OCI-M2 (cell line): ENCODE data around the gene SLC22A17.

Experiments
- DNase-seq: peaks from one replicate; lab custom pipeline; 2025; ENCODE audit not compliant: unreplicated experiment; lab: John Stamatoyannopoulos, UW

The SLC22A17 gene

DNA sequence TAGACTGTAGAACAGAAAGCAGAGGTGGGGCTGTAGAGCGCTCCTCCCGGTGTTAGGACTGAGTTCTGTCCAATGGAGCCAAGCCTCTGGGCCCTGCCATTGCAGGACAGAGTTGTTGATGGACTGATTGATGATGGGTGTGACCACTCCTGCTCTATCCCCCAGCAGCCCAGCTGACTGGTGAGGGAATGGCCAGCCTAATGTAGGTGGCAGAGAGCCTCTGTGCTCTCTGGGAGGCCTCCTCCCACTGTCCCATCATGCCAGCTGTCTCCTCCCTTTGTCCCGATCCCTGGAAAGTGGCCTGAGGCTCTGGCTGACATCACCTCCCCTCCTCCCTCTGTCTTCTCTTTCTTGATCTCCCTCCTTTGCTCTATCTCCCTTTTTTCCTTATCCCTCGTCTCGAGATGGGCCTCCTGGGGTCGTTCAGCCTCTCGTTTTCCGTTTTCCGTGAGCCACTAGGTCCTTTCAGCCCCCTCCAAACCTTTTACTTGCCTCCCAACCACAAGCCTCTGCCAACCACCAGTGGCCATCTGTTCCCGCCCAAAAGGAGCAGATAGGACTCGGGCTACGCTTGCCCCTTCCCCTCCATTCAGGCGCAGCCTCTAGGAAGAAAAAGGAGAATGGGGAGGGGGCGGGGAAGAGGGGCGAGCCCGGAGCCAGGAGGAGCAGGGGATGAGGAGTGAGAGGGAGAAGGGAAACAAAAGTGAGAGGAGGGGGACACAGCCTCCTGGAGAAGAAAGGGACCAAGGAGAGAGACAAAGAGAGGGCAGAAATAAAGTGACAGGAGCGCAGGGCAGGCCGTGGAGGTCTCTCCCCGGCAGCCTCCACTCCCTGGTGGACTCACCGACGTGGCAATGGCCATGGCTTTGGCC, 11.7 kb upstream of the SLC22A17 start:
- DNase-seq: no peak

GRCh38 chr14:23362200-23362599, 9.5 kb upstream of the SLC22A17 start:
- no peak for DNase-seq

DNA sequence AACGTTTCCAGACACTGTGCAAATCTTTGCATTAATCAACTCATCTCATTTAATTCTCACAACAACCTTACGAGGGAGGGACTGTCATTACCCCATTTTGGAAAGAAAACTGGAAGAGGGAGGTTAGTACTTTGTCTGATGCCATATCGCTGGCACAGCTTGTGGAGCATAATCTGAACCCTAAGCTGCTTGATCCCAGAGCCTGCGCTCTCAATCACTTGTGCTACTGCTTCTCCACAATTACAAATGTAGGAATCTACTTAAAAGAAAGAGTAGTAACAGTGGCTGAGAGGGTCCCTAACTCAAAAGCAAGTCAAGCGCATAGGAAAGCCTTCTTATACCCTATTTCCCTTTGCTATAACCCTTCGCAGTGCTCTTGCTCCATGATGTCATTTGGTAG, 9.1 kb upstream of the SLC22A17 start:
- DNase-seq: no peak

- DNase-seq: no peak
These were observed 8.6 kb upstream of the SLC22A17 start for GRCh38 chr14:23361320-23361719.

DNA sequence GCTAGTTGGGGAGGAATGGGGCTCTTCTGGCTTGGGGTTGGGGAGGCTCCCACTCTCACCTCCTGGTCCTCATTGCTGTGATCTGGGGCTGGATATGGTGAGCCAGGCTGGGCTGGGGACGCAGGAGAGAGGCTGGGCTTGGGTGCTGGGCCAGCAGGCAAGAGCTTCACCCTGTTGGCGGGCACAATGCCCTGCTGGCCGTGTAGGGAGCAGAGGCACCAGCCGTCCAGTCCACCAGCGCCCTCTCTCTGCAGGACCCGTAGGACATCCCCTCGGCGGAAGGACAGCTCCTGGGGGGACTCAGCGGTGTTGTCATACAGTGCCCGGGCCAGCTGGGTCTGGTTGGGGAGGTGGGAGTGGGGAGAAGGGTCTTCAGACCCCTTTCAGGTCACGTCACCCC, 7.8 kb upstream of the SLC22A17 start:
- DNase-seq: no peak

GRCh38 chr14:23359722-23360447, 7.2 kb upstream of the SLC22A17 start:
- no peak for DNase-seq

GRCh38 chr14:23359167-23359626, 6.5 kb upstream of the SLC22A17 start:
- DNase-seq: no peak

DNA sequence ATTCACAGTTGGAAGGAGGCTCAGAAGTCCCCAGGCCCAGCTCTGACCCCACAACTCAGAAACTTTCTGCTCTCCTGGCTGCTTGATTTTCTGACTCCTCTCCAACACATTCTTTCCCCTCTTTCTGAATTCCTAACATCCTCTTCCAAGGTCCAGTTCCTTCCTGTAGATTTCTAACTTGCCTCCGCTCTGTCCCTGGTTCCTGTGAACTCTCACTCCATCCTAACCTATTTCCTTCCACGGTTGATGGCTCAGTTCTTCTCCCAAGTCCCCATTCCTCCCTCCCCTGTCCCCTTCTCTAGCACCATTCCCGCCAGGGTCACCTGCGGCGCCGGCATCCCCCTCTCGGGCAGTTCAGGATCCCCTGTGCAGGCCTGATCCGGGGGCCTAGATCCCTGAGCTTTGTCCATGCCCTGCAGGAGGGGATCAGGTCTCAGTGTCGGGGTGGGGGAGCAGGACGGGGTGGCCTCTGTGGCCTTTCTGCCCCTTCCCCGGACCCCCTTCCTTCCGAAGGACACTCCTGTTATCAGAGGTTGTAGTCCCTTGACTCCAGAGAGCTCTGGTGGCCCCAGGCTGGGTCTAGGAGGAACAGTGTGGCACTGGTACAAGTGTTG, 6.0 kb upstream of the SLC22A17 start:
- DNase-seq: no peak

DNA sequence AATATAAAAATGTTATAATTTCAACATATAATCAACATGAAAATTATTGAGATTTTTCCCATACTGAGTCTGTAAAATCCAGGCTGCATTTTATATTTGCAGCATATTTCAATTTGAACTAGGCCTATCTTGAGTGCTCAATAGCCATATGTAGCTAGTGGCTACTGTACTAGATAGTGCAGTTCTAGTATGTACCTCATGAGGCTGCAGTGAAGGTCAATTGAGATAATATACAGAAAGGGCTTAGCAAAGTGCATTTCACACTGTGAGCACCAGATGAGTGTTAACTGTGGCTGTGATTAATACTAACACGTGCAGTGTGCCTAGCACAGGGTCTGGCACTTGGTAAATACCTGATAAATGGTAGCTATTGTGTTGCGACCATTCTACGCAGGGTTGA, 5.4 kb upstream of the SLC22A17 start:
- no peak for DNase-seq

DNA sequence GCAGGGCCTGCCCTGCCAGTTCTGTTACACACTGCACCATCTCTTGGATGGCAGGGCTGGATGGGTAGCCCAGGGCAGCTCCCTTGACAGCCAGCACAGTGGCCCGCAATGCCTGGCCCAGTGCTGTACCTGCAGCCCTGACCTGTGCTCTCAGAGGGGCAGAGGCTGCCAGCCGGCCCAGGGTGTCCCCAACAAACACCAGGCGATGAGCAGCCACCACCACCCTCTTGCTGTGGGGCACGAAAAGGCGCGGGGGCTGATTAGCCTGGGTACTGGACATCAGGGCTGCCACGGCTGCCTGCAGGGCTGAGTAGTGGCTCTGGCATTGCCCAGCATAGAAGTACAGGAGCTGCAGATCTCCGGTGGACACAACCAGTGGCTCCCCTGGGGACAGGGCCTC, 4.6 kb upstream of the SLC22A17 start:
- DNase-seq: no peak

DNA sequence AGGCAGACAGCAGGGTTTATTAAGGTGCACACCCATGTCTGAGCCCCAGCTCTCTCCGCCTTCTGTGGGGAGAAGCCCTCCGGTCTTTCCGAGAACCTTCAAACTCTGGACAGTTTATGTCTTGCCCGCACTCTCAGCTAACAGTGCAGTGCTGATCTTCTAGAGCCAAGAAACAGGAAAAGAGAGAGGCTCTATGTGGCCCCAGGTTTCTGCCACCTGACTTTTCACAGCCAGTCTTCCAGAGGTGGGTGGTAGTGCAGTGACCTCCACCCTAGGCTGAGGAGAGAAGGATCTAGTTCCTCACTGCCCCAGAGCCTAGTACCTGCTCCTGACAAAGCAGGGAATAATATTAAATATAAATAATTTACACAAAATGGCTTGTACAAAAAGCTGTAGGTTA, 4.0 kb upstream of the SLC22A17 start:
- DNase-seq: no peak

GRCh38 chr14:23355871-23356435, 3.3 kb upstream of the SLC22A17 start:
- DNase-seq: no peak

DNA sequence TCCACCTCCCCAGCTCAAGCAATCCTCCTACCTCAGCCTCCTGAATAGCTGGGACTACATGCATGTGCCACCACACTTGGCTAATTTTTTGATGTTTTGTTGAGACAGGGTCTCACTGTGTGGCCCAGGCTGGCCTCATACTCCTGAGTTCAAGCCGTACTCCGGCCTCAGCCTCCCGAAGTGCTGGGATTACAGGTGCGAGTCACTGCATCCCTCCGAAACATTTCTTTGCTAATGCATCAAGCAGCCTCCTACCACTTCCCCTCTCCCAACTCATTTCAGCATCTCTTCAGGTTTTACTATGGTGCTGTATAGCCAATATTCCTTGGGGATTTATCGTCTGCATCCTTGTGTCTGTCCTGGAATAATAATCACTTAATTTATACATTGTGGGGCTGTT, 2.3 kb upstream of the SLC22A17 start:
- no peak for DNase-seq

DNA sequence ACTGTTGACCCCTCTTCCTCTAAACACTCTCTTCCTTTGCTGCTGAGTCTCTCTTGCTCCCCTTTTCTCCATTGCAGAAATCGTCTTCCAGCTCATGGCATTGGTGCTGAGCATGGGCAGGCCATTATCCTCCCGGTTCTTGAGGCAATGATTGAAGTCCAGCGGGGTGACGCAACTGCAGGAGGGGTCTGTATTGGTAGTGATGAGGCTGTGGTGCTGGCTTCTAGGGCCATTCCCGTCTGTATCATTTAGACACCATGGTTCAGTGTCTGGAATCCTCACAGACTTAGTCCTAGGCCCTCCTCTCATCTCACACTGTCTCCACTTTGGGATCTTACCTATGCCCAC, 720 bp upstream of the SLC22A17 start:
- no peak for DNase-seq

DNA sequence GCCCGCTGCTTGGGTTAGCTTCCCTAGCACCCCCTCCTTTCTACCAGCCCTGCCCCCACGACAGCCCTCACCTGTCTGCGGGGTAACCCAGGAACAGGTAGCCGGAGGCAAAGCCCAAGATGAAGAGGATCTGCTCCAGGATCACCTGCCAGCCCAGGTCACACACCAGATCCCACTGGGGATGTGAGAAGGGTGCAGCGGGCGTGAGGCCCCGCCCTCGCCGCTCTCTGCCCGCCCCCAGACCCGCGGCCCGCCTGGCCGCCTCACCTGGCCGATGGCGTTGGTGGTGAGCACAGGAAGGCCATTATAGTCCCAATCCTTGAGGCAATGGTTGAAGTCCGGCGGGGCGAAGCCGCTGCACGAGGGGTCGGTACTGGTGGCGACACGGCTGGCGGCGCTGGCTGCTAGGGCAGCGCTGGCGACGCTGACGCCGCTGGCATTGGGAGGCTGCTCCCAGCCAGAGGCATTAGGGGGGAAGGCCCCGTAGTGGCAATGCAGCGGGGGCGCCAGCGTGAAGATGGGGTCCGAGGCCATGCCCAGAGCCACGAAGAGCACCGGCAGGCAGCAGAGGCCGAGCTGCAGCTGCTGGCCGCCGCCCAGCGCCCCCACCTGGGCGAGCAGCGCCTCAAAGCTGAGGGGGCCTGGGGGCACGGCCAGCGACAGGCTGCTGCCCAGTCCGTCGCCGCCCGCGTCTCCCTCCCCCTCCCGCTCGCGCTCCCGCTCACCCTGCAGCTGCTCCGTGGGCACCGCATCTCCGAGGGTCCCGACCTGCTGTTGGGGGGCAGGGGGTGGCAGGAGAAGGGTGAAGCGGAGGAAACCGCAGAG, 794 bp downstream of the SLC22A17 start:
- no peak for DNase-seq

DNA sequence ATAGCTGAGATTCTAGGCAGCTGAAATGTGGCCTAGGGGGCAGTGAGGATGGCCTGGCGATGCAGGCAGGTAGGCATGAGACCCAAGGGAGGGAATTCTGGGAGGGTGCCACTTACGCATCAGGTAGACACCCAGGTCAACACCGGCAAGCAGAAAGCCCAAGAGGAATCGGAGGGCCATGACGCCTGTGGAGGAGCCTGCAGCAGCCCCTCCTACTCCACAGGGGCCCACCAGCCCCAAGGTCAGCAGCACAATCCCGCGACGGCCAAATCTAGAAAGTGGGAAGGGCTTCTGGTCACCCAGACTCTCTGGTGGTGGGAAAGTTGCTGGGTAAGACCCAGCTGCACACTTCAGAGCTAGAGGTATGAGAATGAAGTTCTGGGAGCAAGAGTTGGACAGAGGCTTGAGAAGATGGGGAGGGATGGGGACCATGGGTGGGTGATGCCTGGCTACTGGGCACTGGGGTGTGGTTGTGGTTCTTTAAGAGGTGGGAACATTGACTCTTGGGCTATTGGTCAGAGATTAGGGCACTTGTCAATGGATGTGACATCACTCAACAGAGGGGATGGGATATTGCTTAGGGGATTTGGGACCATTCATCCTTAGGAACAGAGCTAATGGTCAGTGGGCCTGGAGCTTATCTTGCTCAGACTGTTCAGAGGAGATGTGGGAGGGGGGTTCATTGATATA, 3.4 kb downstream of the SLC22A17 start:
- no peak for DNase-seq

- no peak for DNase-seq
These were observed 4.4 kb downstream of the SLC22A17 start for GRCh38 chr14:23348297-23348655.

GRCh38 chr14:23347406-23348296, 5.0 kb downstream of the SLC22A17 start:
- DNase-seq: no peak

- no peak for DNase-seq
These were observed 5.8 kb downstream of the SLC22A17 start for GRCh38 chr14:23346693-23347405.
